HEK293 (cell line): Measurements from ENCODE around the gene TCF7L2.

ENCODE experiments used
- CTCF ChIA-PET: fragments of 350-600 bp; formaldehyde crosslinking; extraction: SDS; loops from one replicate; lab custom pipeline; 2021; ENCODE audit warnings: antibody characterized with exemption; lab: Yijun Ruan, JAX
- POLR2A ChIA-PET: fragments of 300-600 bp; formaldehyde crosslinking; extraction: SDS; loops from one replicate; lab custom pipeline; 2020; ENCODE audit warnings: antibody characterized with exemption, inconsistent platforms; lab: Yijun Ruan, JAX
- H3K27ac ChIP-seq: fragments of 200-500 bp; sonication (Bioruptor generic); 2 replicates; pipeline ENCODE4 v1.5.1; 2014; ENCODE audit warnings: low read depth, low read length, control low read depth, inconsistent platforms; ENCODE audit errors: extremely low read depth
- H3K36me3 ChIP-seq, 2 experiments: fragments of 200-500 bp in 1 of 2; sonication (Bioruptor generic) in 1 of 2; 1 replicate in 1 of 2; 2 replicates in 1 of 2; pipeline ENCODE4 v1.5.1; 2014 to 2017; ENCODE audit warnings: inconsistent platforms in 2 of 2, low read length in 2 of 2; ENCODE audit not compliant: control insufficient read depth in 2 of 2, insufficient read depth in 1 of 2
- H3K4me1 ChIP-seq: fragments of 200-500 bp; sonication (Bioruptor generic); 2 replicates; pipeline ENCODE4 v1.5.1; 2014; ENCODE audit warnings: mild to moderate bottlenecking, low read length, inconsistent platforms; ENCODE audit not compliant: control insufficient read depth, insufficient read depth
- H3K4me3 ChIP-seq: 2 replicates; pipeline ENCODE4 v1.5.1; 2011; ENCODE audit warnings: low read depth, mild to moderate bottlenecking, control low read depth, low read length, moderate library complexity
- H3K9me3 ChIP-seq: fragments of 200-500 bp; sonication (Bioruptor generic); 2 replicates; pipeline ENCODE4 v1.5.1; 2014; ENCODE audit warnings: low read depth, low read length, inconsistent platforms; ENCODE audit not compliant: control insufficient read depth, insufficient read depth
- EGR2 ChIP-seq: fragments of 450-650 bp; formaldehyde crosslinking; IDR thresholded peaks from 2 replicates; pipeline ENCODE4 v1.5.1; 2016; ENCODE audit warnings: low read depth, missing biosample characterization, missing genetic modification characterization
- FEZF1 ChIP-seq: fragments of 450-650 bp; formaldehyde crosslinking; IDR thresholded peaks from 2 replicates; pipeline ENCODE4 v1.5.1; 2016; ENCODE audit warnings: missing biosample characterization, missing genetic modification characterization
- HOXD13 ChIP-seq: sonication (generic); formaldehyde crosslinking; IDR thresholded peaks from 2 replicates; pipeline ENCODE4 v1.8.0; 2022; ENCODE audit warnings: missing genetic modification reagents, borderline replicate concordance
- KLF17 ChIP-seq: fragments of 450-650 bp; formaldehyde crosslinking; IDR thresholded peaks from 2 replicates; pipeline ENCODE4 v1.5.1; 2016; ENCODE audit warnings: missing biosample characterization, missing genetic modification characterization
- OSR2 ChIP-seq: fragments of 450-650 bp; formaldehyde crosslinking; IDR thresholded peaks from 2 replicates; pipeline ENCODE4 v1.5.1; 2016; ENCODE audit warnings: missing biosample characterization, missing genetic modification characterization
- ZBTB17 ChIP-seq: fragments of 450-650 bp; formaldehyde crosslinking; IDR thresholded peaks from 2 replicates; pipeline ENCODE4 v1.5.1; 2016; ENCODE audit warnings: missing biosample characterization, missing genetic modification characterization
- ZBTB20 ChIP-seq: fragments of 450-650 bp; formaldehyde crosslinking; IDR thresholded peaks from 2 replicates; pipeline ENCODE4 v1.5.1; 2016; ENCODE audit warnings: missing biosample characterization, missing genetic modification characterization
- ZBTB21 ChIP-seq: fragments of 450-650 bp; formaldehyde crosslinking; IDR thresholded peaks from 2 replicates; pipeline ENCODE4 v1.5.1; 2017; ENCODE audit warnings: missing biosample characterization, missing genetic modification characterization
- ZBTB48 ChIP-seq: fragments of 450-650 bp; formaldehyde crosslinking; IDR thresholded peaks from 2 replicates; pipeline ENCODE4 v1.5.1; 2016; ENCODE audit warnings: missing biosample characterization, missing genetic modification characterization
- ZNF138 ChIP-seq: fragments of 450-650 bp; formaldehyde crosslinking; IDR thresholded peaks from 2 replicates; pipeline ENCODE4 v1.5.1; 2016; ENCODE audit warnings: missing biosample characterization, missing genetic modification characterization, borderline replicate concordance
- ZNF2 ChIP-seq: fragments of 450-650 bp; formaldehyde crosslinking; IDR thresholded peaks from 2 replicates; pipeline ENCODE4 v1.5.1; 2016; ENCODE audit warnings: missing biosample characterization, missing genetic modification characterization
- ZNF239 ChIP-seq: fragments of 450-650 bp; formaldehyde crosslinking; IDR thresholded peaks from 2 replicates; pipeline ENCODE4 v1.5.1; 2016; ENCODE audit warnings: missing biosample characterization, missing genetic modification characterization
- ZNF248 ChIP-seq: fragments of 450-650 bp; formaldehyde crosslinking; IDR thresholded peaks from 2 replicates; pipeline ENCODE4 v1.5.1; 2017; ENCODE audit warnings: missing biosample characterization, missing genetic modification characterization
- ZNF335 ChIP-seq: fragments of 450-650 bp; formaldehyde crosslinking; conservative IDR thresholded peaks from 2 replicates; pipeline ENCODE4 v1.5.1; 2016; ENCODE audit warnings: missing biosample characterization, missing genetic modification characterization
- ZNF350 ChIP-seq: fragments of 450-650 bp; formaldehyde crosslinking; IDR thresholded peaks from 2 replicates; pipeline ENCODE4 v1.5.0; 2017; ENCODE audit warnings: missing biosample characterization, mild to moderate bottlenecking, missing genetic modification characterization
- ZNF571 ChIP-seq: fragments of 450-650 bp; formaldehyde crosslinking; IDR thresholded peaks from 2 replicates; pipeline ENCODE4 v1.5.0; 2017; ENCODE audit warnings: missing biosample characterization, missing genetic modification characterization
- ZNF610 ChIP-seq: fragments of 450-650 bp; formaldehyde crosslinking; IDR thresholded peaks from 2 replicates; pipeline ENCODE4 v1.5.1; 2016; ENCODE audit warnings: missing biosample characterization, missing genetic modification characterization, borderline replicate concordance
- ZNF76 ChIP-seq: fragments of 450-650 bp; formaldehyde crosslinking; IDR thresholded peaks from 2 replicates; pipeline ENCODE4; 2016; ENCODE audit warnings: low read depth, missing biosample characterization, missing genetic modification characterization, borderline replicate concordance
- ZNF837 ChIP-seq: fragments of 450-650 bp; formaldehyde crosslinking; IDR thresholded peaks from 2 replicates; pipeline ENCODE4 v1.5.1; 2016; ENCODE audit warnings: missing biosample characterization, missing genetic modification characterization
- ZSCAN30 ChIP-seq: fragments of 450-650 bp; IDR thresholded peaks from 2 replicates; pipeline ENCODE4 v1.5.1; 2018; ENCODE audit warnings: missing biosample characterization, mild to moderate bottlenecking, missing genetic modification characterization, moderate library complexity
- ZSCAN4 ChIP-seq: fragments of 450-650 bp; formaldehyde crosslinking; IDR thresholded peaks from 2 replicates; pipeline ENCODE4 v1.5.1; 2017; ENCODE audit warnings: missing biosample characterization, missing genetic modification characterization
- TF ChIP-seq, protein P1 (sequence below): fragments of 450-650 bp; IDR thresholded peaks from 2 replicates; pipeline ENCODE4 v1.5.1; 2018; ENCODE audit warnings: missing biosample characterization, mild to moderate bottlenecking, missing genetic modification characterization
- TF ChIP-seq, protein P2 (sequence below): fragments of 450-650 bp; formaldehyde crosslinking; IDR thresholded peaks from 2 replicates; pipeline ENCODE4 v1.5.1; 2016; ENCODE audit warnings: missing biosample characterization, missing genetic modification characterization
- TF ChIP-seq, protein P3 (sequence below): fragments of 450-650 bp; formaldehyde crosslinking; IDR thresholded peaks from 2 replicates; pipeline ENCODE4 v1.5.1; 2016; ENCODE audit warnings: missing biosample characterization, missing genetic modification characterization

Gene TCF7L2

DNA sequence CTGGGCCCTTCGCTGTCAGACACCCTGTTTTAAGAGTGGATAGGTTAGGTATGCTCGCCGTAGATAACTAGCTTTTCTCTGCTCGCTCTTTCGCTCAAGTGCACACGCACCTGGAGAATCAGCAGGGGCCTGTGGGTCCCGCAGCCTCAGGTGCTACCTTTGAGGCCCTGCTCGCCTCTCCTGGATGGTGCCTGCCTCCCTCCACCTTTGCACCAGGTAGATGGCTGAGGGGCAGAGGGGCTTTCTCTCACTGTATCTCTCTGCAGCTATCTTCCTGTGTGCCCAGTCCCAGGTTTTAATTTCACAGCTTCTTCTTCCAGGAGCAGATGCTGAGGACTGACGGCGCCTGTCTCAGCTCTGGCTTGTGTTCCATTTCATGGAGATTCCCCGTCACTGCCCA is 227.9 kb downstream of the TCF7L2 start:
- Histone ChIP-seq H3K36me3 (no peaks in the 10 kb centered on the region), H3K4me3 (no peak overlapping the region), H3K4me1 (no peaks in the 10 kb centered on the region), H3K27ac (no peak overlapping the region), H3K9me3 (no peaks in the 10 kb centered on the region)
- ChIA-PET CTCF (no interaction called here), POLR2A (no interaction called here)
- no peak for TF ChIP-seq KLF17
- no peak for TF ChIP-seq ZNF2 (tag by site-specific recombination)
- no peak for TF ChIP-seq ZNF239 (tag by site-specific recombination)

DNA sequence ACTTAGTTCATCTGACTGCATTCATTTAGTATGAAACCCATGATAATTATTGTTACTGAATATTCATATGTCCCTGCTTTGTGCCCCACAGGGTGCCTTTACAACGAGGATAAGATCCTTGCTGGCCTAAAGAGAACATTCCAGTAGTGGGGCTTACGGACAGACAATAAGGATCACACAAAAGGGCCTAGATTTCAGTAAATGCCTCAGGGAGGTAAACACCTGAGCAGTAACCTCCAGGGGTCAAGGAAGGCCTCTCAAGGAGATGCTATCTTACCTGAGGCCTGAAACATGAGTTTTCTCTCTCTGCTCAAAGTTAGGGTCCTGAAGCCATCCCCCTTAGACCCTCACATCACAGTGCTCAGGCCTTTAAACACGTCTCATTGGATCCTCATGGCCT is 228.7 kb downstream of the TCF7L2 start:
- ChIA-PET CTCF (interaction anchor here (0.7 kb wide), 1 partner anchor 28 kb away, joined by 4 read pairs; no protein-coding TSS in a partner anchor), POLR2A (no interaction called here)
- Histone ChIP-seq H3K9me3 (no peaks in the 10 kb centered on the region), H3K36me3 (no peaks in the 10 kb centered on the region), H3K4me3 (no peak overlapping the region), H3K4me1 (no peaks in the 10 kb centered on the region), H3K27ac (no peak overlapping the region)
- no peak for TF ChIP-seq ZNF76
- TF ChIP-seq ZNF248 (tag by site-specific recombination) = no peak

DNA sequence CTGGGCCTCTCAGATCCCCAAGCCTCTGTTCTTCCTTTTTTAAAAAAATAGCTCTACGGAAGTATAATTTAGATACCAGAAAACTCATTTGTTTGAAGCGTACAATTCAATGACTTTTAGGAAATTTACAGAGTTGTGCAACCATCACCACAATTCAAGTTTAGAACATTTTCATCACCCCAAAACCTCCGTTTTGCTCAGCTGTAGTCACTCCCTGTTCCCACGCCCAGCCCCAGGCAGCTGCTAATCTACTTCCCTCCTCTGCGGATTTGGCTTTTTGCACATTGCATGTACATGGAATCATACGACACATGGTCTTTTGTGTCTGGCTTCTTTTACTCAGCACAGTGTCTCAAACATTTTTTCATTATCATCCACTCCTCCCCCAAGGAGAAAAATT is 229.2 kb downstream of the TCF7L2 start:
- CTCF ChIA-PET = interaction anchor here (0.5 to 0.7 kb wide), 2 partner anchors 23 to 28 kb away, joined by 3 to 4 read pairs; no protein-coding TSS in a partner anchor
- H3K9me3 ChIP-seq = no peaks in the 10 kb centered on the region
- POLR2A ChIA-PET = no interaction called here
- no peaks in the 10 kb centered on the region for H3K4me1 ChIP-seq
- TF ChIP-seq ZBTB20 (no peak), FEZF1 (tag by site-specific recombination) (no peak), ZBTB21 (tag by site-specific recombination) (no peak), ZNF138 (tag by site-specific recombination) (no peak), ZNF335 (no peak), ZNF571 (tag by site-specific recombination) (no peak), ZNF837 (tag by site-specific recombination) (no peak), ZBTB17 (no peak), OSR2 (tag by site-specific recombination) (no peak), EGR2 (tag by site-specific recombination) (no peak), ZNF610 (no peak), ZBTB48 (no peak), ZNF350 (tag by site-specific recombination) (no peak), ZSCAN30 (no peak)
- H3K36me3 ChIP-seq = no peaks in the 10 kb centered on the region
- no peak overlapping the region for H3K4me3 ChIP-seq
- H3K27ac ChIP-seq = no peak overlapping the region

- no peaks in the 10 kb centered on the region for H3K4me1 ChIP-seq
- H3K4me3 ChIP-seq = no peak overlapping the region
- no peaks in the 10 kb centered on the region for H3K36me3 ChIP-seq
- CTCF ChIA-PET = interaction anchor here (0.5 kb wide), 1 partner anchor 24 kb away, joined by 3 read pairs; no protein-coding TSS in a partner anchor
- H3K27ac ChIP-seq = no peak overlapping the region
- POLR2A ChIA-PET = no interaction called here
- no peaks in the 10 kb centered on the region for H3K9me3 ChIP-seq
- no peak for TF ChIP-seq ZSCAN4 (tag by site-specific recombination)
- TF ChIP-seq ZNF837 (tag by site-specific recombination) = no peak
- TF ChIP-seq, protein P1, sequence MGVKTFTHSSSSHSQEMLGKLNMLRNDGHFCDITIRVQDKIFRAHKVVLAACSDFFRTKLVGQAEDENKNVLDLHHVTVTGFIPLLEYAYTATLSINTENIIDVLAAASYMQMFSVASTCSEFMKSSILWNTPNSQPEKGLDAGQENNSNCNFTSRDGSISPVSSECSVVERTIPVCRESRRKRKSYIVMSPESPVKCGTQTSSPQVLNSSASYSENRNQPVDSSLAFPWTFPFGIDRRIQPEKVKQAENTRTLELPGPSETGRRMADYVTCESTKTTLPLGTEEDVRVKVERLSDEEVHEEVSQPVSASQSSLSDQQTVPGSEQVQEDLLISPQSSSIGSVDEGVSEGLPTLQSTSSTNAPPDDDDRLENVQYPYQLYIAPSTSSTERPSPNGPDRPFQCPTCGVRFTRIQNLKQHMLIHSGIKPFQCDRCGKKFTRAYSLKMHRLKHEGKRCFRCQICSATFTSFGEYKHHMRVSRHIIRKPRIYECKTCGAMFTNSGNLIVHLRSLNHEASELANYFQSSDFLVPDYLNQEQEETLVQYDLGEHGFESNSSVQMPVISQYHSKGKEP = no peak
- no peak for TF ChIP-seq HOXD13 (CRISPR knock-in tag)
- TF ChIP-seq, protein P2, sequence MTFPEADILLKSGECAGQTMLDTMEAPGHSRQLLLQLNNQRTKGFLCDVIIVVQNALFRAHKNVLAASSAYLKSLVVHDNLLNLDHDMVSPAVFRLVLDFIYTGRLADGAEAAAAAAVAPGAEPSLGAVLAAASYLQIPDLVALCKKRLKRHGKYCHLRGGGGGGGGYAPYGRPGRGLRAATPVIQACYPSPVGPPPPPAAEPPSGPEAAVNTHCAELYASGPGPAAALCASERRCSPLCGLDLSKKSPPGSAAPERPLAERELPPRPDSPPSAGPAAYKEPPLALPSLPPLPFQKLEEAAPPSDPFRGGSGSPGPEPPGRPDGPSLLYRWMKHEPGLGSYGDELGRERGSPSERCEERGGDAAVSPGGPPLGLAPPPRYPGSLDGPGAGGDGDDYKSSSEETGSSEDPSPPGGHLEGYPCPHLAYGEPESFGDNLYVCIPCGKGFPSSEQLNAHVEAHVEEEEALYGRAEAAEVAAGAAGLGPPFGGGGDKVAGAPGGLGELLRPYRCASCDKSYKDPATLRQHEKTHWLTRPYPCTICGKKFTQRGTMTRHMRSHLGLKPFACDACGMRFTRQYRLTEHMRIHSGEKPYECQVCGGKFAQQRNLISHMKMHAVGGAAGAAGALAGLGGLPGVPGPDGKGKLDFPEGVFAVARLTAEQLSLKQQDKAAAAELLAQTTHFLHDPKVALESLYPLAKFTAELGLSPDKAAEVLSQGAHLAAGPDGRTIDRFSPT (tag by site-specific recombination) = no peak
- TF ChIP-seq, protein P3, sequence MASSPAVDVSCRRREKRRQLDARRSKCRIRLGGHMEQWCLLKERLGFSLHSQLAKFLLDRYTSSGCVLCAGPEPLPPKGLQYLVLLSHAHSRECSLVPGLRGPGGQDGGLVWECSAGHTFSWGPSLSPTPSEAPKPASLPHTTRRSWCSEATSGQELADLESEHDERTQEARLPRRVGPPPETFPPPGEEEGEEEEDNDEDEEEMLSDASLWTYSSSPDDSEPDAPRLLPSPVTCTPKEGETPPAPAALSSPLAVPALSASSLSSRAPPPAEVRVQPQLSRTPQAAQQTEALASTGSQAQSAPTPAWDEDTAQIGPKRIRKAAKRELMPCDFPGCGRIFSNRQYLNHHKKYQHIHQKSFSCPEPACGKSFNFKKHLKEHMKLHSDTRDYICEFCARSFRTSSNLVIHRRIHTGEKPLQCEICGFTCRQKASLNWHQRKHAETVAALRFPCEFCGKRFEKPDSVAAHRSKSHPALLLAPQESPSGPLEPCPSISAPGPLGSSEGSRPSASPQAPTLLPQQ (tag by site-specific recombination) = no peak
Observed at GRCh38 chr10:113179966-113180365, 229.9 kb downstream of the TCF7L2 start.
